Naive thymus-derived CD8-positive, alpha-beta T cell (primary cell): ENCODE results near the gene GCSH. TPM values are rescaled to one million over a fixed set of nuclear protein-coding genes. Genes with fewer than 3 reads are reported as not detected.

Experiments used
- ATAC-seq, 2 donors: fragments of 150-1000 bp; cut with Tn5 transposase in 1 of 2; sonication (Bioruptor Pico), chemical (Tn5 transposase) in 1 of 2; 1 replicate in 1 of 2; 2 replicates in 1 of 2; pipeline ENCODE4 v1.10.0; 2021; ENCODE audit warnings: mild to moderate bottlenecking in 2 of 2, moderate library complexity in 2 of 2
- POLR2A ChIA-PET: fragments of 350-600 bp; sonication (Branson Sonifier 250); formaldehyde crosslinking; loops from one replicate; lab custom pipeline; 2021; ENCODE audit warnings: antibody characterized with exemption; lab: Charles Lee
- DNase-seq, 10 donors: peaks; one replicate each; pipeline versions ENCODE4 v3.0.0 to v3.0.0-alpha.2; 2020 to 2022
- H3K27ac Mint-ChIP-seq, 10 donors: one replicate each; pipeline ENCODE4 v1.8.0; 2020 to 2022; ENCODE audit warnings: mild to moderate bottlenecking in 10 of 10, mixed read lengths in 10 of 10, moderate library complexity in 4 of 10, inconsistent platforms in 1 of 10
- H3K27me3 Mint-ChIP-seq, 5 donors: one replicate each; pipeline ENCODE4 v1.8.0; 2021 to 2022; ENCODE audit warnings: mixed read lengths in 5 of 5
- H3K36me3 Mint-ChIP-seq, 3 donors: one replicate each; pipeline ENCODE4 v1.8.0; 2020 to 2022; ENCODE audit warnings: mixed read lengths in 3 of 3, mild to moderate bottlenecking in 2 of 3, inconsistent platforms in 1 of 3
- H3K4me1 Mint-ChIP-seq, 4 donors: one replicate each; pipeline ENCODE4 v1.8.0; 2021 to 2022; ENCODE audit warnings: mixed read lengths in 4 of 4
- H3K4me3 Mint-ChIP-seq, 10 donors: one replicate each; pipeline ENCODE4 v1.8.0; 2020 to 2022; ENCODE audit warnings: mild to moderate bottlenecking in 10 of 10, mixed read lengths in 10 of 10, moderate library complexity in 6 of 10, inconsistent platforms in 1 of 10
- H3K9me3 Mint-ChIP-seq, 9 donors: one replicate each; pipeline ENCODE4 v1.8.0; 2020 to 2022; ENCODE audit warnings: mixed read lengths in 9 of 9, mild to moderate bottlenecking in 3 of 9, inconsistent platforms in 1 of 9, moderate library complexity in 1 of 9
- polyA plus RNA-seq, 3 donors: library from polyadenylated mRNA; unstranded; fragments of 300-500 nt; fragmentation: Illumina TruSeq; gene quantifications; one replicate each; pipeline ENCODE4 v1.2.3, GENCODE V29; 2021
- total RNA-seq, 8 experiments: library from RNA in 2 of 8; stranded (reverse) in 2 of 8; gene quantifications; one replicate each; pipeline ENCODE4 v1.2.3 and lab custom pipeline; 2021 to 2026

GCSH gene
- total and polyA plus RNA-seq, 5 experiments from 2014 or later, result 6.5 to 15.8 (median 13.5) TPM

GRCh38 chr16:81067166-81067565 lies 29.0 kb downstream of the GCSH start:
- no peaks in the 10 kb centered on the region for H3K27me3 Mint-ChIP-seq
- no peaks in the 10 kb centered on the region for H3K36me3 Mint-ChIP-seq
- H3K9me3 Mint-ChIP-seq, result no peaks in the 10 kb centered on the region
- peaks cover 2 to 15% (median 7%) of the 10 kb centered on the region in 4 donors for H3K4me1 Mint-ChIP-seq
- no peak overlapping the region for H3K4me3 Mint-ChIP-seq
- DNase-seq, result peak in 1 of 10 donors; percentile 5
- ATAC-seq, result no peak
- peak overlapping the region in 1 of 10 donors; percentile 9 for H3K27ac Mint-ChIP-seq
- POLR2A ChIA-PET, result interaction anchor here (1.0 kb wide), 1 partner anchor 31 kb away, joined by 3 read pairs; the partner anchor contains the start of gene ATMIN

GRCh38 chr16:81066681-81067080 lies 29.5 kb downstream of the GCSH start:
- peak overlapping the region in 2 of 10 donors; percentile 3 to 9 for H3K27ac Mint-ChIP-seq
- no peak overlapping the region for H3K4me3 Mint-ChIP-seq
- no peak for ATAC-seq
- peaks cover 2 to 15% (median 7%) of the 10 kb centered on the region in 4 donors for H3K4me1 Mint-ChIP-seq
- H3K9me3 Mint-ChIP-seq, result no peaks in the 10 kb centered on the region
- H3K27me3 Mint-ChIP-seq, result no peaks in the 10 kb centered on the region
- H3K36me3 Mint-ChIP-seq, result no peaks in the 10 kb centered on the region
- DNase-seq, result peak in 2 of 10 donors; percentile 5 to 22
- POLR2A ChIA-PET, result interaction anchor here (1.0 kb wide), 1 partner anchor 31 kb away, joined by 3 read pairs; the partner anchor contains the start of gene ATMIN

DNA sequence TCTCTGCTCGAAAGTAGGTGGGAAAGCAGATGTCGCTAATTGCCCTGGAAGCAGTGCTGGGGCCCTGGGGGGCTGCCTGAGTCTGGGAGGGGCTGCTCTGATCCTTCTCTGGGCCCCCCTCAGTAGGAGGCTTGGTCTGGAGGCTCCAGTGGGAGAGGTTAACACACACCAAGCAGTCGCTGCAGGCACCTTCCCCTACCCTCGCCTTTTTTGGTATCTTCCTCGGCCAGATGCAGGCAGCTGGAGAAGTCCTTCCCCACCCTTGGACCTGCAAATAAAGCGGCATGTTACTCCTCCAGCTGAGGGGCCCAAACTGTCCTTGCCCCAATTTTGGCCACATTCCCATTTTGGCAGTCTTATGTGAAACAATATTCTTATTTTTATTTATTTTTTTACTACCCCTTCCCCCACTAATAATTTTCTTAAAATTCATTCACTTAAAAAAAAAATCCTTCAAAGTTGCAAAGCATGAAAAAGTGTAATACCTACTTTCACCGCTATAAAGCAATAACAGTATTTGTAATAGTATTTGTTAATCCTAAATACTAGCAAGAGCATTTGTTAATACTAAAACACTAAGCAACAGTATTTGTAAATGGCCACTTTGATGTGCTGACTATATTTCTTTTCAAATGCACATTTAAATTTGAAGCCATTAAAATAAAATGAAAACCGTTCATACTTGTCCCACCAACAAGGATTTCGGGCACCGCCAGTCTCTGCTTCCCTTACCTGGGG lies 34.2 kb downstream of the GCSH start:
- Mint-ChIP-seq H3K27me3 (no peaks in the 10 kb centered on the region), H3K27ac (no peak overlapping the region), H3K4me3 (no peak overlapping the region), H3K4me1 (peaks cover 0 to 8% (median 4%) of the 10 kb centered on the region in 4 donors), H3K36me3 (no peaks in the 10 kb centered on the region), H3K9me3 (no peaks in the 10 kb centered on the region)
- DNase-seq, result no peak
- ATAC-seq, result no peak
- POLR2A ChIA-PET, result no interaction called here

- Mint-ChIP-seq H3K4me1 (peaks cover 0 to 1% (median 0%) of the 10 kb centered on the region in 4 donors), H3K9me3 (no peaks in the 10 kb centered on the region), H3K4me3 (no peak overlapping the region), H3K27ac (no peak overlapping the region), H3K36me3 (no peaks in the 10 kb centered on the region), H3K27me3 (no peaks in the 10 kb centered on the region)
- DNase-seq, result no peak
- ATAC-seq, result no peak
- POLR2A ChIA-PET, result no interaction called here
These were observed 34.9 kb downstream of the GCSH start for GRCh38 chr16:81061307-81061640.

DNA sequence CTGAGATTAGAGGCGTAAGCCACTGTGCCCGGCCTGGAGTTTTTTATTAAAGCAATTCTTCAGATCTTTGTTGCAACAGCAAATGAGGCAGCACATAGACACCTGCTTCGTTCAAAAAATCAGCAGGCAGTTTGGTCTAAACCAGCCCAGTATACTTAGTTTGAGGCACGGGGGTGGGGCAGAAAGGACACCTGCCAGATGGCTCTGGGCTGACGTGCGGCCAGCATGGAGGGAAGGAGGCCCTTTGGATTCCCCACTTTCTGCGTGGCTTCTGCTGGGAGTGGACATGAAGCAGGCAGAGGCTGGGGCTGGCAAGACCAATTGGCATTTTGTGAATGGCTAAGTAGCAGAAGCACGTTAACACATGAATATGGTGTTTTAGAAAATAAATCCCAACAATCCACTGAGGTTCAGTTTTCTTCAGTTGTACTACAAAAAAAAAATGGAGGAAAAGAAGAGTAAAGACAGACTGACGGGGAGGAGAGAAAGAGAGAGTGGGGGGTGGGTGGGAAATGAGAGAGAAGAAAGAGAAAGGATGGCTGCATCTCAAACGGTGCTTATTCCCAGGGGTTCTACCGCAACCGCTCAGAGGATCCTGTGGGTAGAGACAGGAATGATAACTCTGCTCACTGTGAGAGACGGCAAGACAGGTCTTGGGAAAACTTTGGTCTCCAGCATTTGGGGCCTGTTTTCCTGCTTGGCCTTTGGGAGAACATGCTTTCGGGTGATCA lies 35.5 kb downstream of the GCSH start:
- H3K9me3 Mint-ChIP-seq, result no peaks in the 10 kb centered on the region
- no peaks in the 10 kb centered on the region for H3K36me3 Mint-ChIP-seq
- H3K27ac Mint-ChIP-seq, result no peak overlapping the region
- no peaks in the 10 kb centered on the region for H3K27me3 Mint-ChIP-seq
- H3K4me1 Mint-ChIP-seq, result no peaks in the 10 kb centered on the region
- POLR2A ChIA-PET, result no interaction called here
- no peak overlapping the region for H3K4me3 Mint-ChIP-seq
- ATAC-seq (no peak), DNase-seq (no peak)

- H3K36me3 Mint-ChIP-seq, result peaks cover 0 to 14% (median 12%) of the 10 kb centered on the region in 3 donors
- peaks cover 6 to 24% (median 16%) of the 10 kb centered on the region in 9 donors for H3K9me3 Mint-ChIP-seq
- H3K4me3 Mint-ChIP-seq, result no peak overlapping the region
- H3K4me1 Mint-ChIP-seq, result no peaks in the 10 kb centered on the region
- no peak for DNase-seq
- ATAC-seq, result no peak
- peaks cover 0 to 3% (median 0%) of the 10 kb centered on the region in 5 donors for H3K27me3 Mint-ChIP-seq
- POLR2A ChIA-PET, result no interaction called here
- H3K27ac Mint-ChIP-seq, result no peak overlapping the region
These were observed 42.4 kb downstream of the GCSH start for GRCh38 chr16:81053761-81054160.

DNA sequence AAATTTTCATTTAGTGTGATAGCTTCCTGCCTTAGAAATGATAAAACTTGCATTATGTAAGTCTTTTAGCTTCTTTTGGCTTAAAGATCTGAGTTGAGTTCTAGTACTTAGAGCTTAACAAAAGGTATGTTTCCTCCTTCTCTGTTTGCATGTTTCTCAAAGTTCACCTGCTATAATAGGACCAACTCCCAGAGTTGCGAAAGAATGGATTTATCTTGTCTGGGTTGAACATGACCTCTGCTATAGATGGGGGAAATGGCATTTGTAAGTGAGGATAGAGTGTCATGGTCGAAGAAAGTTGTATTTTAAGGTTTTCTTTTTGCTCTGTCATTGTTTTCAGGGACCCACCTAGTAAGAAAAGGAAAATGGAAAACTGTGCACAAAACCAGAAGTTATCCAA lies 53.4 kb downstream of the GCSH start:
- H3K36me3 Mint-ChIP-seq, result peaks cover 13 to 62% (median 24%) of the 10 kb centered on the region in 3 donors
- POLR2A ChIA-PET, result no interaction called here
- no peaks in the 10 kb centered on the region for H3K27me3 Mint-ChIP-seq
- H3K4me3 Mint-ChIP-seq, result no peak overlapping the region
- peak overlapping the region in 3 of 10 donors; percentile 10 to 29 (median 25) for H3K27ac Mint-ChIP-seq
- H3K4me1 Mint-ChIP-seq, result peaks cover 7 to 20% (median 15%) of the 10 kb centered on the region in 4 donors
- ATAC-seq, result no peak
- DNase-seq, result no peak
- H3K9me3 Mint-ChIP-seq, result no peaks in the 10 kb centered on the region

- Mint-ChIP-seq H3K27ac (peak overlapping the region in 4 of 10 donors; percentile 4 to 58 (median 42)), H3K27me3 (no peaks in the 10 kb centered on the region), H3K36me3 (peaks cover 13 to 62% (median 24%) of the 10 kb centered on the region in 3 donors), H3K9me3 (no peaks in the 10 kb centered on the region), H3K4me3 (no peak overlapping the region), H3K4me1 (peaks cover 16 to 32% (median 23%) of the 10 kb centered on the region in 4 donors)
- ATAC-seq (no peak), DNase-seq (no peak)
- POLR2A ChIA-PET, result no interaction called here
These were observed 54.5 kb downstream of the GCSH start for GRCh38 chr16:81041696-81042095.

DNA sequence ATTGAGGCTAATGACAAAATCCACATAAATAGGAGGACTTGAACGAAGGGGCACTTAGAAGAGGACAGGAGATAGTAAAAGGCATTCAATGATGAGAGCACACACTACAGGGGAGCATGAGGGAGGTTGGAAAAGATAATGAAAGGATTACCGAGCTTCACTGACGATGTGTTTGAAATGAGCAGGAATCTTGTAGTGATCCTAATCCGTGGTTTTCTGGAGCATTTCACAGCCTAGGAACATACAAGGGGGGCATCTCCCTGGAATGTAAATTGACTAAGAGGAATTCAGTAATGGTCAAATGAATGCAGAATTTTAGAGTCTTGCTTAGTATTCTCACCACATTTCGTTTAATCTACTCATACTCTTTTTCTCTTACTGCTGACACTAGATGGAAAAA lies 55.4 kb downstream of the GCSH start:
- no peak for DNase-seq
- Mint-ChIP-seq H3K4me1 (peaks cover 16 to 35% (median 27%) of the 10 kb centered on the region in 4 donors), H3K27ac (peak overlapping the region in 2 of 10 donors; percentile 65 to 83), H3K9me3 (no peaks in the 10 kb centered on the region), H3K4me3 (no peak overlapping the region), H3K36me3 (peaks cover 13 to 61% (median 24%) of the 10 kb centered on the region in 3 donors), H3K27me3 (no peaks in the 10 kb centered on the region)
- POLR2A ChIA-PET, result no interaction called here
- ATAC-seq, result no peak

GRCh38 chr16:81040131-81040530 lies 56.1 kb downstream of the GCSH start:
- H3K9me3 Mint-ChIP-seq, result no peaks in the 10 kb centered on the region
- H3K36me3 Mint-ChIP-seq, result peaks cover 13 to 55% (median 20%) of the 10 kb centered on the region in 3 donors
- DNase-seq, result no peak
- H3K4me1 Mint-ChIP-seq, result peaks cover 16 to 36% (median 29%) of the 10 kb centered on the region in 4 donors
- ATAC-seq, result no peak
- H3K4me3 Mint-ChIP-seq, result no peak overlapping the region
- H3K27me3 Mint-ChIP-seq, result no peaks in the 10 kb centered on the region
- POLR2A ChIA-PET, result no interaction called here
- peak overlapping the region in 4 of 10 donors; percentile 12 to 65 (median 26) for H3K27ac Mint-ChIP-seq

DNA sequence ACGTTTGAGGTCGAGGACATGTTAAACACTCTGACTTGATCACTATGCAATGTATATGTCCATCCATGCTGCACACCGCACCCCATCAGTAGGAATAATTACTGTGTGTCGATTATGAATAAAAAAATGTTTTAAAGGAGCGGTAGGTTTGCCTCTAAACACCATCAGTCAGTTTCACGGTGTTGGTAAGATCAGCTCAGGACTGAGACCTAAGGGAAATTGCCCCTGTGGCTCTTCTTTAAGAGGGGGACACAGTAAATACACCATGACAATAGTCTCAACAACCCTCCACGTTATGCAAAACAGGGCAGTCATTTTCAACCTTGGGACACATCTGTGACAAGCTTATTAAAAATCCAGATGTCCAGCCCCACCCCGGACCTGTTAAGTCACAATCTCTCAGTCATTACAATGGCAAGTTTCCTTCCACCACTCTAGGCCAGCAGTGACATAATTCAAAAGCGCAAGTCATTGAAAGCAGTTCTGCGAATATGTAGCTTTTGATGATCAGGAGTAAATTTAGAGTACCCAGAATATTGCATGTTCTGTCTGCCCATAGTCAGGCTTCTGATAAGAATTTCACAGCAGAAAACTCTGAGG lies 59.3 kb downstream of the GCSH start:
- H3K27me3 Mint-ChIP-seq, result no peaks in the 10 kb centered on the region
- H3K27ac Mint-ChIP-seq, result peak overlapping the region in 9 of 10 donors; percentile 44 to 92 (median 83)
- POLR2A ChIA-PET, result interaction anchor here (0.9 to 4.9 kb wide), 4 partner anchors 28 to 701 kb away, joined by 3 to 34 read pairs (median 16); partner anchors contain the start of genes C16orf46, CENPN and CMC2
- H3K9me3 Mint-ChIP-seq, result no peaks in the 10 kb centered on the region
- peaks cover 18 to 36% (median 29%) of the 10 kb centered on the region in 4 donors for H3K4me1 Mint-ChIP-seq
- DNase-seq (no peak), ATAC-seq (no peak)
- peak overlapping the region; percentile 78 to 90 (median 85) for H3K4me3 Mint-ChIP-seq
- peaks cover 0 to 24% (median 0%) of the 10 kb centered on the region in 3 donors for H3K36me3 Mint-ChIP-seq

DNA sequence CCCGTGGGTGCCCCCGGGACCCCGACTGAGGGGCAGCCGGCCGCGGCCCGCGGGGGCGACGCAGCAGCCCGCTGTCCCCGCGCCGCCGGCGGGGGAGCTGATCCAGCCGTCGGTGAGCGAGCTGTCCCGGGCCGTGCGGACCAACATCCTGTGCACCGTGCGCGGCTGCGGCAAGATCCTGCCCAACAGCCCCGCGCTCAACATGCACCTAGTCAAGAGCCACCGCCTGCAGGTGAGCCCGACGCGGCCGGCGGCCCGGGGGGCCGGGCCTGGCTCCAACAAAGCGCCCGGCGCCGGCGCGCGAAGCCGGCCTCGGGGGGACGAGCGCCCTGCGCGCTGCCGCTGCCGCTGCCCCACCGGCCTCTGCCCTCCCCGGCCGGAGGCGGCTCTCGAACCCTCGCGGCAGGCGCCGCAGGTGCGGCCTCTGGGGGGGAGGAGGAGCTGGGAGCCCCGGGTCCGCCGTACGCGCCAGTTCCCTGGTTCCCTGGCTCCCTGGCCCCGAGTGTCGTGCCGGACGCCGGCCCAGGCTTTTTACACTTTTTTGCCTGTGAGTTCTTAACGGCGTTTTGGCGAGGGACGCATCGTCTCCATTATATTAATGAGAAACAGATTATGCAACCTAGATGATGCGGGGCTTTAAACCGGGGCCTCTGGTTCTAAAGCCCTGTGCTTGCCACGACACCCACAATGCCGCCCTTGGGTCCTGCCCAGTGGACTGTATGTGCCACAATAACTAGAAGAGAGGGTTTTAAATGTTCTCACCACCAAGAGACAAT lies 60.0 kb downstream of the GCSH start:
- Mint-ChIP-seq H3K27ac (peak overlapping the region in 9 of 10 donors; percentile 44 to 92 (median 83)), H3K4me3 (peak overlapping the region; percentile 78 to 90 (median 85)), H3K9me3 (no peaks in the 10 kb centered on the region), H3K27me3 (no peaks in the 10 kb centered on the region), H3K4me1 (peaks cover 18 to 36% (median 29%) of the 10 kb centered on the region in 4 donors), H3K36me3 (peaks cover 0 to 17% (median 0%) of the 10 kb centered on the region in 3 donors)
- peak; percentile 68 to 76 for ATAC-seq
- peak in 5 of 10 donors; percentile 18 to 68 (median 26) for DNase-seq
- POLR2A ChIA-PET, result interaction anchor here (0.9 to 4.9 kb wide), 6 partner anchors 28 to 702 kb away, joined by 3 to 34 read pairs (median 4); partner anchors contain the start of genes C16orf46, CENPN, CMC2 and GAN
